GM04503 (cell line): Measurements from ENCODE around the gene ADCY1.
"Not testable (repeated sequence)": the region's sequence is repeated elsewhere in the genome, so short reads cannot be mapped to it uniquely, and the experiment has no call there.

ENCODE experiments used
- DNase-seq: peaks from one replicate; pipeline ENCODE4 v3.0.0-alpha.2; 2012; ENCODE audit warnings: low read depth

Gene ADCY1

GRCh38 chr7:45759464-45759863 lies 185.3 kb downstream of the ADCY1 start:
- DNase-seq: not testable (repeated sequence)

- peak; percentile 96 for DNase-seq
These were observed 187.5 kb downstream of the ADCY1 start for GRCh38 chr7:45761545-45762205.

GRCh38 chr7:45762225-45762994 lies 188.2 kb downstream of the ADCY1 start:
- DNase-seq: not testable (repeated sequence)

- peak; percentile 79 for DNase-seq
These were observed 194.6 kb downstream of the ADCY1 start for GRCh38 chr7:45768516-45769394.

GRCh38 chr7:45769626-45770025 lies 195.5 kb downstream of the ADCY1 start:
- DNase-seq: not testable (repeated sequence)
